ENCODE results near the gene TNS4. TPM values are rescaled to one million over a fixed set of nuclear protein-coding genes. Genes with fewer than 3 reads are reported as not detected.

The TNS4 gene
- total and polyA plus RNA-seq, 2 of the 4 experiments (the other 2 are of a cell fraction) = not detected

GRCh38 chr17:40547785-40548478 is 46.5 kb upstream of the TNS4 start:
- peak overlapping the region; percentile 100; the same call in 2 of the 3 replicates for H2BK15ac ChIP-seq (ENCODE audit: low read depth, low read length)
- peak overlapping the region; percentile 97 for H4K8ac ChIP-seq (ENCODE audit: low read depth in 2 of 2, low read length in 2 of 2)
- peak overlapping the region; percentile 98 for H3K27ac ChIP-seq (ENCODE audit: insufficient read depth, low read length)
- peak overlapping the region; percentile 100 for H3K4ac ChIP-seq (ENCODE audit: low read depth, low read length)
- no peak overlapping the region for H3K4me2 ChIP-seq (ENCODE audit: low read depth, low read length)
- H3K79me1 ChIP-seq (ENCODE audit: low read depth in 1 of 2, low read length in 2 of 2) = peaks cover 2 to 32% of the 10 kb centered on the region in 2 experiments; a peak in 2 of 4 replicates
- peak overlapping the region; percentile 100 for H3K18ac ChIP-seq (ENCODE audit: low read depth, low read length)
- BruUV-seq (replicated peaks) = no TSS peak
- no peaks in the 10 kb centered on the region for H3K27me3 ChIP-seq (ENCODE audit: control insufficient read depth, insufficient read depth, low read length)
- intact Hi-C loops (cut with micrococcal nuclease) (no loop called here), dilution Hi-C loops (cut with HindIII; ENCODE audit: low sequenced_read_pairs, unreplicated experiment) (no loop called here), in situ Hi-C loops (cut with MboI; ENCODE audit: low sequenced_read_pairs) (no loop called here)
- H3K9me1 ChIP-seq (ENCODE audit: insufficient read depth, low read length) = peaks cover 45% of the 10 kb centered on the region
- H3K14ac ChIP-seq (replicated peaks; ENCODE audit: low read depth, low read length) = peak overlapping the region; percentile 99
- peak overlapping the region; percentile 99 for H4K5ac ChIP-seq (ENCODE audit: low read depth, low read length)
- peak overlapping the region; percentile 100 for H2BK120ac ChIP-seq (ENCODE audit: low read depth, low read length)
- no peak for DNase-seq
- H3K9me3 ChIP-seq (ENCODE audit: control insufficient read depth, insufficient read depth, low read length) = no peaks in the 10 kb centered on the region
- peak overlapping the region; percentile 99 for H3K23ac ChIP-seq (ENCODE audit: low read depth, low read length)
- WGBS, 2 experiments (ENCODE audit: extremely low coverage in 2 of 2, insufficient read length in 1 of 2) = no CpG with 5 or more reads among the region's 2 CpGs
- H2AK9ac ChIP-seq (replicated peaks; ENCODE audit: low read depth, low read length, poor library complexity) = peak overlapping the region; percentile 97
- H2AFZ ChIP-seq (replicated peaks; ENCODE audit: low read length, poor library complexity) = peak overlapping the region; percentile 69
- no peak for ATAC-seq (ENCODE audit: low read depth)
- H3K56ac ChIP-seq (ENCODE audit: extremely low read depth, insufficient read depth, low read length) = peak overlapping the region; percentile 99
- TF ChIP-seq POLR2A (IDR thresholded peaks at IDR 0.05; ENCODE audit: low read depth, low read length) = no peak
- no peak for TF ChIP-seq CEBPB (IDR thresholded peaks at IDR 0.05; ENCODE audit: low read depth, low read length)
- TF ChIP-seq MAZ (IDR thresholded peaks at IDR 0.05; ENCODE audit: borderline replicate concordance, low read depth, low read length) = no peak
- TF ChIP-seq CTCF (conservative IDR thresholded peaks at IDR 0.05; ENCODE audit: low read depth, low read length) = no peak
- no peak for TF ChIP-seq RAD21 (IDR thresholded peaks at IDR 0.05; ENCODE audit: low read length)
- no peak for TF ChIP-seq NFE2L2 (IDR thresholded peaks at IDR 0.05; ENCODE audit: low read depth, low read length)
- ChIA-PET POLR2A (ENCODE audit: unreplicated experiment) (interaction anchor here (1.5 kb wide), 1 partner anchor 10 kb away, joined by 3 read pairs; no protein-coding TSS in a partner anchor), CTCF (interaction anchor here (3.0 to 3.3 kb wide), 2 partner anchors 12 to 15 kb away, joined by 15 to 19 read pairs; no protein-coding TSS in a partner anchor)
- H3K9ac ChIP-seq (ENCODE audit: low read depth, low read length) = peak overlapping the region; percentile 89
- H3K36me3 ChIP-seq (ENCODE audit: control insufficient read depth, insufficient read depth, low read length) = no peaks in the 10 kb centered on the region
- peak overlapping the region; percentile 100 for H2BK5ac ChIP-seq (ENCODE audit: low read depth, low read length, poor library complexity, severe bottlenecking)
- peak overlapping the region; percentile 100 for H4K91ac ChIP-seq (ENCODE audit: insufficient read depth, low read depth, low read length)
- H2BK20ac ChIP-seq (ENCODE audit: low read depth, low read length) = peak overlapping the region; percentile 100
- H3K4me1 ChIP-seq (ENCODE audit: control insufficient read depth, insufficient read depth, low read length) = peaks cover 52% of the 10 kb centered on the region
- no peak overlapping the region for H3K4me3 ChIP-seq (ENCODE audit: insufficient read depth, low read depth, low read length)
- peak overlapping the region; percentile 100 for H2AK5ac ChIP-seq (ENCODE audit: low read depth, low read length)
- no peaks in the 10 kb centered on the region for H4K20me1 ChIP-seq (ENCODE audit: insufficient read depth, low read length)
